Neural progenitor cell (in vitro differentiated cells): ENCODE data around the gene DIP2A. TPM values are rescaled to one million over a fixed set of nuclear protein-coding genes. Genes with fewer than 3 reads are reported as not detected.

Experiments used
- DNase-seq: peaks from one replicate; pipeline ENCODE4 v3.0.0-alpha.2; 2016; ENCODE audit warnings: low spot score
- H2AFZ ChIP-seq: fragments of 200-600 bp; sonication (generic); replicated peaks from 2 replicates; pipeline ENCODE4 v1.6.1; 2016; ENCODE audit warnings: antibody characterized with exemption
- H3F3A ChIP-seq: fragments of 200-600 bp; sonication (generic); 2 replicates; pipeline ENCODE4 v1.6.1; 2016; ENCODE audit warnings: antibody characterized with exemption, low read depth
- H3K27ac ChIP-seq: fragments of 200-600 bp; sonication (generic); 2 replicates; pipeline ENCODE4 v1.5.1; 2016; ENCODE audit warnings: mild to moderate bottlenecking
- H3K27me3 ChIP-seq: fragments of 200-600 bp; sonication (generic); 2 replicates; pipeline ENCODE4 v1.6.1; 2016; ENCODE audit warnings: mild to moderate bottlenecking, moderate library complexity
- H3K36me3 ChIP-seq: fragments of 200-600 bp; sonication (generic); 2 replicates; pipeline ENCODE4 v1.5.1; 2016
- H3K4me1 ChIP-seq: fragments of 200-600 bp; sonication (generic); 2 replicates; pipeline ENCODE4 v1.6.1; 2016; ENCODE audit warnings: mixed run types
- H3K4me2 ChIP-seq: fragments of 200-600 bp; sonication (generic); 2 replicates; pipeline ENCODE4 v1.6.1; 2016
- H3K4me3 ChIP-seq: fragments of 200-600 bp; sonication (generic); 2 replicates; pipeline ENCODE4 v1.5.1; 2016
- H3K79me2 ChIP-seq: fragments of 200-600 bp; sonication (generic); 2 replicates; pipeline ENCODE4 v1.6.1; 2016; ENCODE audit warnings: low read depth
- H3K9ac ChIP-seq: fragments of 200-600 bp; sonication (generic); 2 replicates; pipeline ENCODE4 v1.6.1; 2016
- H3K9me3 ChIP-seq: fragments of 200-600 bp; sonication (generic); 2 replicates; pipeline ENCODE4 v1.5.1; 2016; ENCODE audit warnings: low read depth
- H4K20me1 ChIP-seq: fragments of 200-600 bp; sonication (generic); 2 replicates; pipeline ENCODE4 v1.6.1; 2016; ENCODE audit warnings: low read depth
- H3K27ac Mint-ChIP-seq: 3 replicates; pipeline ENCODE4 v1.8.0; 2021; ENCODE audit warnings: mixed read lengths
- H3K27me3 Mint-ChIP-seq: 2 replicates; pipeline ENCODE4 v1.8.0; 2022; ENCODE audit warnings: low read depth, mild to moderate bottlenecking, inconsistent platforms, moderate library complexity, mixed read lengths; ENCODE audit not compliant: insufficient read depth
- H3K36me3 Mint-ChIP-seq: 3 replicates; pipeline ENCODE4 v1.8.0; 2021; ENCODE audit warnings: mixed read lengths
- H3K4me1 Mint-ChIP-seq: 3 replicates; pipeline ENCODE4 v1.8.0; 2021; ENCODE audit warnings: mixed read lengths
- H3K4me3 Mint-ChIP-seq: 3 replicates; pipeline ENCODE4 v1.8.0; 2021; ENCODE audit warnings: mild to moderate bottlenecking, moderate library complexity, mixed read lengths
- H3K9me3 Mint-ChIP-seq: 3 replicates; pipeline ENCODE4 v1.8.0; 2020; ENCODE audit warnings: mixed read lengths
- EZH2 ChIP-seq: fragments of 200-600 bp; sonication (generic); IDR thresholded peaks from 2 replicates; pipeline ENCODE4 v1.6.1; 2017; ENCODE audit warnings: antibody characterized with exemption, mild to moderate bottlenecking, moderate library complexity
- EZH2phosphoT487 ChIP-seq: fragments of 200-600 bp; sonication (generic); IDR thresholded peaks from 2 replicates; pipeline ENCODE4 v1.6.1; 2017; ENCODE audit warnings: antibody characterized with exemption
- total RNA-seq: library from RNA; depleted of rRNA; stranded (reverse); fragments of >200 nt; gene quantifications from 2 replicates; pipeline ENCODE4 v1.2.3, GENCODE V29; 2015; ENCODE audit warnings: low replicate concordance
- TF ChIP-seq, protein P1 (sequence below): fragments of 200-600 bp; sonication (generic); IDR thresholded peaks from 2 replicates; pipeline ENCODE4 v1.5.1; 2017; ENCODE audit warnings: antibody characterized with exemption, mild to moderate bottlenecking

Gene DIP2A
- total RNA-seq, 1 donor from 2014 or later = 50.7 TPM

- Histone ChIP-seq H3K4me1 (peaks cover 14% of the 10 kb centered on the region), H3K79me2 (no peaks in the 10 kb centered on the region), H3K27me3 (no peaks in the 10 kb centered on the region), H3K4me2 (no peak overlapping the region), H3K9ac (no peak overlapping the region), H4K20me1 (no peaks in the 10 kb centered on the region), H3K9me3 (no peaks in the 10 kb centered on the region), H3K36me3 (no peaks in the 10 kb centered on the region), H2AFZ (no peak overlapping the region), H3K27ac (no peak overlapping the region), H3K4me3 (no peak overlapping the region), H3F3A (peaks cover 10% of the 10 kb centered on the region)
- Mint-ChIP-seq H3K4me1 (peaks cover 26% of the 10 kb centered on the region), H3K27me3 (peaks cover 10% of the 10 kb centered on the region), H3K4me3 (no peak overlapping the region), H3K9me3 (peaks cover 34% of the 10 kb centered on the region), H3K36me3 (peaks cover 4% of the 10 kb centered on the region), H3K27ac (no peak overlapping the region)
- DNase-seq = no peak
- TF ChIP-seq, protein P1, sequence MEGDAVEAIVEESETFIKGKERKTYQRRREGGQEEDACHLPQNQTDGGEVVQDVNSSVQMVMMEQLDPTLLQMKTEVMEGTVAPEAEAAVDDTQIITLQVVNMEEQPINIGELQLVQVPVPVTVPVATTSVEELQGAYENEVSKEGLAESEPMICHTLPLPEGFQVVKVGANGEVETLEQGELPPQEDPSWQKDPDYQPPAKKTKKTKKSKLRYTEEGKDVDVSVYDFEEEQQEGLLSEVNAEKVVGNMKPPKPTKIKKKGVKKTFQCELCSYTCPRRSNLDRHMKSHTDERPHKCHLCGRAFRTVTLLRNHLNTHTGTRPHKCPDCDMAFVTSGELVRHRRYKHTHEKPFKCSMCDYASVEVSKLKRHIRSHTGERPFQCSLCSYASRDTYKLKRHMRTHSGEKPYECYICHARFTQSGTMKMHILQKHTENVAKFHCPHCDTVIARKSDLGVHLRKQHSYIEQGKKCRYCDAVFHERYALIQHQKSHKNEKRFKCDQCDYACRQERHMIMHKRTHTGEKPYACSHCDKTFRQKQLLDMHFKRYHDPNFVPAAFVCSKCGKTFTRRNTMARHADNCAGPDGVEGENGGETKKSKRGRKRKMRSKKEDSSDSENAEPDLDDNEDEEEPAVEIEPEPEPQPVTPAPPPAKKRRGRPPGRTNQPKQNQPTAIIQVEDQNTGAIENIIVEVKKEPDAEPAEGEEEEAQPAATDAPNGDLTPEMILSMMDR = no peak
- no peak for TF ChIP-seq EZH2
- no peak for TF ChIP-seq EZH2phosphoT487
Measured at GRCh38 chr21:46608672-46609111, 150.0 kb downstream of the DIP2A start.

GRCh38 chr21:46610018-46610701 is 151.5 kb downstream of the DIP2A start:
- no peak overlapping the region for H3K27ac ChIP-seq
- no peaks in the 10 kb centered on the region for H4K20me1 ChIP-seq
- no peaks in the 10 kb centered on the region for H3K79me2 ChIP-seq
- no peak for TF ChIP-seq EZH2
- TF ChIP-seq EZH2phosphoT487 = no peak
- TF ChIP-seq, protein P1 = no peak
- Mint-ChIP-seq H3K4me3 (no peak overlapping the region), H3K36me3 (peaks cover 4% of the 10 kb centered on the region), H3K9me3 (peaks cover 47% of the 10 kb centered on the region), H3K4me1 (peaks cover 11% of the 10 kb centered on the region), H3K27me3 (peaks cover 11% of the 10 kb centered on the region), H3K27ac (no peak overlapping the region)
- no peak for DNase-seq
- H3K36me3 ChIP-seq = no peaks in the 10 kb centered on the region
- H3K9ac ChIP-seq = no peak overlapping the region
- no peaks in the 10 kb centered on the region for H3F3A ChIP-seq
- no peak overlapping the region for H2AFZ ChIP-seq
- peaks cover 4% of the 10 kb centered on the region for H3K4me1 ChIP-seq
- no peak overlapping the region for H3K4me2 ChIP-seq
- H3K27me3 ChIP-seq = no peaks in the 10 kb centered on the region
- no peaks in the 10 kb centered on the region for H3K9me3 ChIP-seq
- H3K4me3 ChIP-seq = no peak overlapping the region

- no peak overlapping the region for H3K9ac ChIP-seq
- Mint-ChIP-seq H3K4me3 (no peak overlapping the region), H3K27ac (no peak overlapping the region), H3K27me3 (peaks cover 7% of the 10 kb centered on the region), H3K36me3 (peaks cover 8% of the 10 kb centered on the region), H3K4me1 (peaks cover 3% of the 10 kb centered on the region), H3K9me3 (peaks cover 52% of the 10 kb centered on the region)
- H3K79me2 ChIP-seq = no peaks in the 10 kb centered on the region
- DNase-seq = no peak
- TF ChIP-seq EZH2 = no peak
- TF ChIP-seq, protein P1 = no peak
- no peak for TF ChIP-seq EZH2phosphoT487
- no peaks in the 10 kb centered on the region for H3K36me3 ChIP-seq
- no peak overlapping the region for H3K4me3 ChIP-seq
- H3K4me1 ChIP-seq = no peaks in the 10 kb centered on the region
- no peak overlapping the region for H3K4me2 ChIP-seq
- no peak overlapping the region for H2AFZ ChIP-seq
- H4K20me1 ChIP-seq = no peaks in the 10 kb centered on the region
- H3K9me3 ChIP-seq = no peaks in the 10 kb centered on the region
- no peak overlapping the region for H3K27ac ChIP-seq
- no peaks in the 10 kb centered on the region for H3F3A ChIP-seq
- no peaks in the 10 kb centered on the region for H3K27me3 ChIP-seq
Measured at GRCh38 chr21:46613391-46613790, 154.7 kb downstream of the DIP2A start.
